SK-N-MC (cell line): ENCODE measurements around the gene ATP2B2.

Experiments
- EZH2 ChIP-seq: fragments of 200-600 bp; sonication (generic); IDR thresholded peaks from one replicate; pipeline ENCODE4 v1.6.1; 2017; ENCODE audit warnings: antibody characterized with exemption
- POLR2AphosphoS5 ChIP-seq: IDR thresholded peaks from 2 replicates; pipeline ENCODE4 v1.6.1; 2012; ENCODE audit warnings: mild to moderate bottlenecking, low read depth, low read length, borderline replicate concordance

DNA sequence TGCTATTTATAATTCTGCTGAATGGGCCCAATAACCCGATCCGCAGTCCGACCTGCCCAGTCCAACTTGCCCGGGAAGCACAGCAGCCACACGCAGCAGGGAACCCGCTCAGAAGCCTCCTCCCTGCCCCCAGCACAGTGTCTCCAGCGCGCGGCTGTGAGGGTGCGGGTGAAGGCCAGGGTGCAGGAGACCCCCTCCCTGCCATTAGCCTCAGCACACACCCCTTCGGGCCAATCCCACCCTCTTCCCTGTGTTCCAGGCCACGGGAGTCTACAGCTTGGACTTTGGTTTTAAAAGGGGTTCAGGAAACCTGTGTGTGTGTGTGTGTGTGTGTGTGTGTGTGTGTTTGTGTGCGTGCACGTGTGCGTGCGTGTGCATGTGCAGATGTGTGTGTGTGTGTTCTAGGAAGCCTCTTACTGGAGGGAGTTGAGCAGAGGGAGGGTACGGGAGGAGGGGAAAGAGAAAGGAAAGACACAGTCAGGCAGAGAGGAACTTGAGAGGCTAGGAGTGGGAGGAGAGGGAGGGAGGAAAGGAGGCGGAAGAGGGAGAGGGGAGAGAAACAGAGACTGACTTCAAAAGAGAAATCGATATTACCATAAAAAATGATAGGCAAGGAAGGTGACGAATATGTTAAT, 34.2 kb downstream of the ATP2B2 start:
- TF ChIP-seq POLR2AphosphoS5 (no peak), EZH2 (no peak)
